Activated naive CD4-positive, alpha-beta T cell treated with anti-CD3 and anti-CD28 coated beads, Interleukin-2, amount 50 U/mL, for 72 hours (primary cell): Measurements from ENCODE around the gene TOX3. TPM values are rescaled to one million over a fixed set of nuclear protein-coding genes. Genes with fewer than 3 reads are reported as not detected.

ENCODE experiments used
- ATAC-seq, 2 donors: fragments of 150-1000 bp; cut with Tn5 transposase; 2 replicates each; pipeline ENCODE4 v1.10.0; 2021; ENCODE audit warnings: mild to moderate bottlenecking in 2 of 2, moderate library complexity in 2 of 2
- DNase-seq, 2 donors: peaks; one replicate each; pipeline ENCODE4 v3.0.0; 2021 to 2022; ENCODE audit warnings: low spot score in 2 of 2
- H3K27ac Mint-ChIP-seq, 2 donors: one replicate each; pipeline ENCODE4 v1.8.0; 2022; ENCODE audit warnings: mild to moderate bottlenecking in 2 of 2, mixed read lengths in 2 of 2
- H3K36me3 Mint-ChIP-seq, 2 donors: one replicate each; pipeline ENCODE4 v1.8.0; 2022; ENCODE audit warnings: mixed read lengths in 2 of 2
- H3K9me3 Mint-ChIP-seq, 2 donors: one replicate each; pipeline ENCODE4 v1.8.0; 2022; ENCODE audit warnings: mixed read lengths in 2 of 2
- total RNA-seq, 2 donors: library from RNA; stranded (reverse); gene quantifications; one replicate each; pipeline ENCODE4 v1.2.3, GENCODE V29; 2022

Gene TOX3
- total RNA-seq, 2 donors from 2014 or later, result not detected

GRCh38 chr16:52547834-52548215 lies 882 bp upstream of the TOX3 start:
- peaks cover 9 to 12% of the 10 kb centered on the region in 2 donors for H3K36me3 Mint-ChIP-seq
- ATAC-seq (no peak), DNase-seq (no peak)
- peak overlapping the region in 1 of 2 donors; percentile 74 for H3K27ac Mint-ChIP-seq
- no peaks in the 10 kb centered on the region for H3K9me3 Mint-ChIP-seq

- no peak overlapping the region for H3K27ac Mint-ChIP-seq
These were observed 496 bp downstream of the TOX3 start for GRCh38 chr16:52546291-52547003.

GRCh38 chr16:52545898-52546266 lies 1.1 kb downstream of the TOX3 start:
- ATAC-seq (no peak), DNase-seq (no peak)
- Mint-ChIP-seq H3K9me3 (no peaks in the 10 kb centered on the region), H3K36me3 (peaks cover 9 to 12% of the 10 kb centered on the region in 2 donors), H3K27ac (no peak overlapping the region)

More at GRCh38 chr16:52546291-52547003, 496 bp downstream of the TOX3 start:
- Mint-ChIP-seq H3K9me3 (no peaks in the 10 kb centered on the region), H3K36me3 (peaks cover 9 to 12% of the 10 kb centered on the region in 2 donors)
- DNase-seq, result no peak
- no peak for ATAC-seq

GRCh38 chr16:52545222-52545897 lies 1.6 kb downstream of the TOX3 start:
- no peak overlapping the region for H3K27ac Mint-ChIP-seq
- ATAC-seq (no peak), DNase-seq (no peak)
- H3K9me3 Mint-ChIP-seq, result peaks cover 0 to 4% of the 10 kb centered on the region in 2 donors
- H3K36me3 Mint-ChIP-seq, result peaks cover 9 to 12% of the 10 kb centered on the region in 2 donors

- Mint-ChIP-seq H3K36me3 (peaks cover 9 to 12% of the 10 kb centered on the region in 2 donors), H3K27ac (no peak overlapping the region)
These were observed 2.2 kb downstream of the TOX3 start for GRCh38 chr16:52544703-52545102.

GRCh38 chr16:52543654-52544053 lies 3.3 kb downstream of the TOX3 start:
- peaks cover 6 to 9% of the 10 kb centered on the region in 2 donors for H3K9me3 Mint-ChIP-seq
- no peak overlapping the region for H3K27ac Mint-ChIP-seq
- ATAC-seq, result no peak
- H3K36me3 Mint-ChIP-seq, result peaks cover 9 to 12% of the 10 kb centered on the region in 2 donors
- no peak for DNase-seq

More at GRCh38 chr16:52544703-52545102, 2.2 kb downstream of the TOX3 start:
- ATAC-seq (no peak), DNase-seq (no peak)
- H3K9me3 Mint-ChIP-seq, result peaks cover 3 to 6% of the 10 kb centered on the region in 2 donors

GRCh38 chr16:52540910-52541309 lies 6.0 kb downstream of the TOX3 start:
- no peak for ATAC-seq
- H3K9me3 Mint-ChIP-seq, result peaks cover 6 to 13% of the 10 kb centered on the region in 2 donors

GRCh38 chr16:52539191-52539590 lies 7.8 kb downstream of the TOX3 start:
- no peak overlapping the region for H3K27ac Mint-ChIP-seq
- H3K9me3 Mint-ChIP-seq, result peaks cover 6 to 13% of the 10 kb centered on the region in 2 donors
- no peak for ATAC-seq
- H3K36me3 Mint-ChIP-seq, result no peaks in the 10 kb centered on the region
- DNase-seq, result no peak

More at GRCh38 chr16:52540910-52541309, 6.0 kb downstream of the TOX3 start:
- DNase-seq, result no peak
- no peaks in the 10 kb centered on the region for H3K36me3 Mint-ChIP-seq
- no peak overlapping the region for H3K27ac Mint-ChIP-seq

- no peak overlapping the region for H3K27ac Mint-ChIP-seq
- no peaks in the 10 kb centered on the region for H3K36me3 Mint-ChIP-seq
- ATAC-seq (no peak), DNase-seq (no peak)
- H3K9me3 Mint-ChIP-seq, result peaks cover 6 to 13% of the 10 kb centered on the region in 2 donors
These were observed 8.4 kb downstream of the TOX3 start for GRCh38 chr16:52538511-52538910.

GRCh38 chr16:52537516-52537915 lies 9.4 kb downstream of the TOX3 start:
- no peaks in the 10 kb centered on the region for H3K36me3 Mint-ChIP-seq
- H3K27ac Mint-ChIP-seq, result no peak overlapping the region
- no peak for DNase-seq
- H3K9me3 Mint-ChIP-seq, result peaks cover 6 to 13% of the 10 kb centered on the region in 2 donors
- ATAC-seq, result no peak

GRCh38 chr16:52535076-52535475 lies 11.9 kb downstream of the TOX3 start:
- Mint-ChIP-seq H3K27ac (no peak overlapping the region), H3K9me3 (peaks cover 12 to 13% of the 10 kb centered on the region in 2 donors)
- no peak for ATAC-seq

GRCh38 chr16:52533296-52533695 lies 13.6 kb downstream of the TOX3 start:
- ATAC-seq, result no peak
- H3K36me3 Mint-ChIP-seq, result peaks cover 0 to 4% of the 10 kb centered on the region in 2 donors
- DNase-seq, result no peak
- H3K9me3 Mint-ChIP-seq, result peaks cover 6 to 9% of the 10 kb centered on the region in 2 donors
- H3K27ac Mint-ChIP-seq, result no peak overlapping the region

More at GRCh38 chr16:52535076-52535475, 11.9 kb downstream of the TOX3 start:
- H3K36me3 Mint-ChIP-seq, result peaks cover 0 to 4% of the 10 kb centered on the region in 2 donors
- DNase-seq, result no peak

GRCh38 chr16:52532384-52532783 lies 14.6 kb downstream of the TOX3 start:
- DNase-seq, result no peak
- H3K27ac Mint-ChIP-seq, result no peak overlapping the region

GRCh38 chr16:52529226-52529625 lies 17.7 kb downstream of the TOX3 start:
- H3K9me3 Mint-ChIP-seq, result peaks cover 9 to 11% of the 10 kb centered on the region in 2 donors
- peaks cover 0 to 4% of the 10 kb centered on the region in 2 donors for H3K36me3 Mint-ChIP-seq
- ATAC-seq (no peak), DNase-seq (no peak)
- no peak overlapping the region for H3K27ac Mint-ChIP-seq

More at GRCh38 chr16:52532384-52532783, 14.6 kb downstream of the TOX3 start:
- peaks cover 6 to 9% of the 10 kb centered on the region in 2 donors for H3K9me3 Mint-ChIP-seq
- ATAC-seq, result no peak
- peaks cover 0 to 4% of the 10 kb centered on the region in 2 donors for H3K36me3 Mint-ChIP-seq

- ATAC-seq, result no peak
- Mint-ChIP-seq H3K9me3 (peaks cover 9 to 11% of the 10 kb centered on the region in 2 donors), H3K36me3 (peaks cover 0 to 4% of the 10 kb centered on the region in 2 donors), H3K27ac (no peak overlapping the region)
- no peak for DNase-seq
These were observed 18.4 kb downstream of the TOX3 start for GRCh38 chr16:52528393-52529065.

- H3K9me3 Mint-ChIP-seq, result peaks cover 16 to 17% of the 10 kb centered on the region in 2 donors
- DNase-seq (no peak), ATAC-seq (no peak)
- H3K27ac Mint-ChIP-seq, result no peak overlapping the region
- H3K36me3 Mint-ChIP-seq, result peaks cover 0 to 4% of the 10 kb centered on the region in 2 donors
These were observed 20.1 kb downstream of the TOX3 start for GRCh38 chr16:52526830-52527229.
